ENCODE measurements around the gene KRTAP2-4. TPM values are rescaled to one million over a fixed set of nuclear protein-coding genes. Genes with fewer than 3 reads are reported as not detected.
"Not testable (repeated sequence)": the region's sequence is repeated elsewhere in the genome, so short reads cannot be mapped to it uniquely, and the experiment has no call there.

The KRTAP2-4 gene, protein sequence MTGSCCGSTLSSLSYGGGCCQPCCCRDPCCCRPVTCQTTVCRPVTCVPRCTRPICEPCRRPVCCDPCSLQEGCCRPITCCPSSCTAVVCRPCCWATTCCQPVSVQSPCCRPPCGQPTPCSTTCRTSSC
- not detected for total RNA-seq

- no peak for DNase-seq
These were observed at the start of gene KRTAP2-4 for GRCh38 chr17:41065829-41066624. TSS of gene KRTAP2-4 (minus strand) at chr17:41065879. CDS start at chr17:41065845, 34 bp downstream.

- DNase-seq, result no peak
These were observed 45.6 kb upstream of the KRTAP2-4 start for GRCh38 chr17:41111151-41111885.

- DNase-seq, result not testable (repeated sequence)
These were observed 43.2 kb upstream of the KRTAP2-4 start for GRCh38 chr17:41108728-41109386.

- DNase-seq, result no peak
These were observed 42.3 kb upstream of the KRTAP2-4 start for GRCh38 chr17:41107941-41108450.

- DNase-seq, result not testable (repeated sequence)
These were observed 39.7 kb upstream of the KRTAP2-4 start, which contains the start of gene KRTAP4-9 for GRCh38 chr17:41105347-41105746. TSS of gene KRTAP4-9 (plus strand) at chr17:41105389. CDS start at chr17:41105389, 0 bp downstream.

DNA sequence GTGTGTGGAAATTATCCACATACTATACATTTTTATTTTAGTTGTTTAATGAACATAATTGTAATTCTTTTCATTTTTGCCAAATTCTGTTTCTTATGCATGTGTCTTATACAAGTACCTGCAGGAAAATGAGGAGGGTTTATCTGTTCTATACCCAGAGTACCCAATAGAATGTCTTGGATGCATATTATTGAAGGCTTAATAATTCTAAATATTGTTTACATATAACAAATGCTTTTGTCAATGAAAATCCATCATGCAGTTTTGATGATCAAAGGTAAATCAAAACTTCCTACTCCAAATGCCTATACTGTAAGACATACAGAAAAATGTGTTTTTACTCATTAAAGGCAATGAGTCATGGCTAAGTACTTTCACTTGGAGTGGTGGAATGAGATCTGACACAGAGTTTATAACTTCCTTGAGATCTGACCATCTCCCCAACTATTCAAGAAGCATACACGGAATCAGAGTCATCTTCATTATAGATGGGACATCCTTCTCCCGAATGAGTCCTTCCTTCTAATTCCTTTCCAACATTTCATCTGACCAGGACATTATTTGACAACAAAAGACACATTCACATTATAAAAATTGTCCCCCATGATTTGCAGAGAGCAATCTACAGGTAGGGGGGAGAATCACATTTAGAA lies 38.8 kb upstream of the KRTAP2-4 start:
- DNase-seq, result not testable (repeated sequence)

DNA sequence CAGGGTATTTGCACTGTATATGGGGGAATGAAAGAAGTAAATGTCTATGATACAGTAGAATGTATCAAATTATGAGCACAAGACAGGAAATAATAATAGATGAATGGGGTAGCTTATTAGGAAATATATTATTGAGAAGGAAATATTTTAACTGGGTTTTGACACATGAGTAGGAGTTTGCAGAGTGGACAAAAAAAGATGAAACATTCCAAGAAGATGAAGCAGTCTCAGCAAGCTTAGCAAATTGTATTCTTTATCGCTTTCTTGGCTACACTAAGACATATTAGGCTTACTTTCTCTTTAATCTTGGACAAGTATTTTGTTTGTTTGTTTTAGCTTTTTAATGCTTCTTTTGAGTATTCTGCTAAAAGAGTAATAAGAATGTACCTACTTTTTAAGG lies 38.2 kb upstream of the KRTAP2-4 start:
- no peak for DNase-seq

GRCh38 chr17:41101586-41102259 lies 36.0 kb upstream of the KRTAP2-4 start, which contains the start of gene KRTAP4-16:
TSS of gene KRTAP4-16 (minus strand) at chr17:41102209. CDS start at chr17:41102209, 0 bp downstream.
- DNase-seq, result no peak

- DNase-seq, result peak; percentile 41
These were observed 34.2 kb upstream of the KRTAP2-4 start for GRCh38 chr17:41099682-41100480.

DNA sequence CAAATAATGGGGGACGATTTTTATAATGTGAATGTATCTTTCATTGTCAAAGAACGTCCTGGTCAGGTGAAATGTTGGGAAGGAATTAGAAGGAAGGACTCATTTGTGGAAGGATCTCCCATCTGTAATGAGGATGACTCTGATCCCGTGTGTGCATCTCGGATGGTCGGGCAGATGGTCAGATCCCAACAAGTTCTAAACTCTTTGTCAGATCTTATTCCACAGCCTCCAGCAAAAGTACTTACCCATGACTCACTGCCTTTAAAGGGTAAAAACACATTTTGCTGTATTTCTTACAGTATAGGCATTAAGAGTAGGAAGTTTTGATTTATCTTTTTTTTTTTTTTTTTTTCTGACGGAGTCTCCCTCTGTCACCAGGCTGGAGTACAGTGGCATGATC lies 32.8 kb upstream of the KRTAP2-4 start:
- no peak for DNase-seq

GRCh38 chr17:41098042-41098441 lies 32.4 kb upstream of the KRTAP2-4 start, which contains the start of gene KRTAP4-8:
TSS of gene KRTAP4-8 (minus strand) at chr17:41098142. CDS start at chr17:41098084, 58 bp downstream.
- no peak for DNase-seq

- DNase-seq, result no peak
These were observed 30.4 kb upstream of the KRTAP2-4 start for GRCh38 chr17:41096055-41096454.

DNA sequence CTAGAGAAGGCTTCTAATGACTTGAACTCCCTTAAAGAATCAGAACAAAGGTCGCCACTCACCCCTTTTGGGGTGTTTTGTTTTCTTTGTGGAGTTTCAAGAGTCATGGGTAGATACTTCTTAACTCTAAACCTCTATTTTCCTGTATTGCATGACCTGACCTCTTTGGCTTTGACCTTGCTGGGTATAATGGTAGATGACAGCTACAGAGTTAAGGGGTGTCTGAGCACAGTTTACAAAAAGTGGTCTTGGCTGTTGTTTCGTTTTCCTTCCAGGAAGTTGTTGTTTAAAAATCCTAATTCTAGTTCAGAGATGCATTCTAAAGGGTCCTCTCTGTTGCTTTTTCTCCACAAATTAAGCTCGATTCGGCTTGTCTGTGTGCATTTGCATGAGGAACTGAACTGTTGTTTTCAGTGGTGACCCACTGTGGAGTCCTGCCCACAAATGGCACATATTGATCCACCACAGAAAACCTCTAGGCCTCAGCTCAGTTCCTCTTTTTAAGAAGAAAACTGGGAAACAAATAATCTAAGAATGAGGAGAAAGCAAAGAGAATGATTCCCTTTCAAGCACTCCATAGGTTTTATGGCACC lies 23.2 kb upstream of the KRTAP2-4 start:
- DNase-seq, result not testable (repeated sequence)

GRCh38 chr17:41084100-41084856 lies 18.6 kb upstream of the KRTAP2-4 start, which contains the start of gene KRTAP4-7:
TSS of gene KRTAP4-7 (plus strand) at chr17:41084150. CDS start at chr17:41084207, 57 bp downstream.
- DNase-seq, result not testable (repeated sequence)

DNA sequence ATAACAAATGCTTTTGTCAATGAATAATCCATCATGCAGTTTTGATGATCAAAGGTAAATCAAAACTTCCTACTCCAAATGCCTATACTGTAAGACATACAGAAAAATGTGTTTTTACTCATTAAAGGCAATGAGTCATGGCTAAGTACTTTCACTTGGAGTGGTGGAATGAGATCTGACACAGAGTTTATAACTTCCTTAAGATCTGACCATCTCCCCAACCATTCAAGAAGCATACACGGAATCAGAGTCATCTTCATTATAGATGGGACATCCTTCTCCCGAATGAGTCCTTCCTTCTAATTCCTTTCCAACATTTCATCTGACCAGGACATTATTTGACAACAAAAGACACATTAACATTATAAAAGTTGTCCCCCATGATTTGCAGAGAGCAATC lies 17.7 kb upstream of the KRTAP2-4 start:
- not testable (repeated sequence) for DNase-seq

DNA sequence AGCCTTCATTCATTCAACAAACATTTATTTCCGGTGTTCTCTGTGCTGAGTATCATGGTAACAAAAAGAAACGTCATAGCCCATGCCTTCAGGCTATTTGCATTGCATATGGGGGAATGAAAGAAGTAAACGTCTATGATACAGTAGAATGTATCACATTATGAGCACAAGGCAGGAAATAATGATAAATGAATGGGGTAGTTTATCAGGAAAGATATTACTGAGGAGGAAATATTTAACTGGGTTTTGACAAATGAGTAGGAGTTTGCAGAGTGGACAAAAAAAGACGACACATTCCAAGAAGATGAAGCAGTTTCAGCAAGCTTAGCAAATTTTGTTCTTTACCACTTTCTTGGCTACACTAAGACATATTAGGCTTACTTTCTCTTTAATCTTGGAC lies 16.9 kb upstream of the KRTAP2-4 start:
- no peak for DNase-seq

- no peak for DNase-seq
These were observed 11.1 kb upstream of the KRTAP2-4 start for GRCh38 chr17:41076788-41077187.

DNA sequence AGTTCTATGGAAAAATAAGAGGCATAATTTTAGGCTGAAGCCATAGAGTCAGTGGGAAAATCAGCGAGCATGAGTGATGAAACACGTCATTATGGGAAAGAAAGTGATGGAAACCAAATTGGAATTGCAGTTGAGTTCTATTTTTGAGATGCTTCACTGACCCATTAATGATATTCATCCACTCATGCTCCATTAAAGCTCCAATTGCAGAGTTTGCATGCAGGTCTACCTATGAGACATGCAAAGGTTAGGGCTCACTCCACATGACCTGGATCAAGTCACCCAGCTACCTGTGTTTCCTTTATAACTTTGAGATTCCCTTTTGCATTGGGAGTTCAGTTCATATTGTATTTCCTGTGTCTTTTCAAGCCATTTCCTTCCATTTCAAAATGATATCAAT lies 8.0 kb upstream of the KRTAP2-4 start:
- no peak for DNase-seq
